Measurements from ENCODE around the gene KLHL29.

- no peak for TF ChIP-seq CTCF (IDR thresholded peaks at IDR 0.05; ENCODE audit: borderline replicate concordance, extremely low read depth, low read length, poor library complexity, severe bottlenecking)
- no peak for TF ChIP-seq EZH2 (IDR thresholded peaks at IDR 0.05; ENCODE audit: borderline replicate concordance, low read depth, low read length, severe bottlenecking)
These were observed 237.5 kb downstream of the KLHL29 start for GRCh38 chr2:23622466-23622865.

Measured in DND-41 (cell line).